K562 (cell line): ENCODE results near the gene PTTG1IP.

Source experiments
- BRF2 ChIP-seq: IDR thresholded peaks from 3 replicates; pipeline ENCODE4 v1.6.1; 2011; ENCODE audit warnings: borderline replicate concordance, mild to moderate bottlenecking; ENCODE audit not compliant: insufficient read length, insufficient read depth
- CTCF ChIP-seq, 3 experiments: IDR thresholded peaks in 2 of 3; conservative IDR thresholded peaks in 1 of 3; 2 replicates each; pipeline ENCODE4 v1.5.1; 2011 to 2012; ENCODE audit warnings: low read length in 3 of 3, mild to moderate bottlenecking in 3 of 3, control low read depth in 2 of 3, improper control_type of control experiment in 1 of 3, inconsistent platforms in 1 of 3, low read depth in 1 of 3, mixed read lengths in 1 of 3, moderate library complexity in 1 of 3; ENCODE audit not compliant: insufficient read depth in 2 of 3
- DNMT1 ChIP-seq: fragments of 450-650 bp; IDR thresholded peaks from 2 replicates; pipeline ENCODE4 v1.6.1; 2016; ENCODE audit warnings: antibody characterized with exemption, mild to moderate bottlenecking
- FOSL1 ChIP-seq: fragments of 200-800 bp; sonication (Bioruptor generic); conservative IDR thresholded peaks from 2 replicates; pipeline ENCODE4 v1.6.1; 2016; ENCODE audit warnings: missing genetic modification characterization, missing compliant biosample characterization
- FOXK2 ChIP-seq, 2 experiments: fragments of 450-650 bp; IDR thresholded peaks in 1 of 2; conservative IDR thresholded peaks in 1 of 2; 2 replicates each; pipeline ENCODE4 v1.6.1; 2016; ENCODE audit warnings: low read depth in 2 of 2, mild to moderate bottlenecking in 1 of 2
- HDAC2 ChIP-seq: fragments of 450-650 bp; IDR thresholded peaks from 2 replicates; pipeline ENCODE4 v1.6.1; 2016; ENCODE audit warnings: mild to moderate bottlenecking
- KLF6 ChIP-seq: fragments of 250-450 bp; sonication (Bioruptor Pico); IDR thresholded peaks from 2 replicates; pipeline ENCODE4 v1.4.0; 2020; ENCODE audit warnings: mild to moderate bottlenecking, moderate library complexity, borderline replicate concordance
- MEF2D ChIP-seq: conservative IDR thresholded peaks from 2 replicates; pipeline ENCODE4 v1.6.1; 2016; ENCODE audit warnings: low read depth, missing genetic modification characterization, missing compliant biosample characterization
- NCOR1 ChIP-seq: fragments of 450-650 bp; IDR thresholded peaks from 2 replicates; pipeline ENCODE4 v1.6.1; 2016; ENCODE audit warnings: mild to moderate bottlenecking, moderate library complexity
- RAD21 ChIP-seq, 2 experiments: fragments of 250-450 bp in 1 of 2; fragments of 450-650 bp in 1 of 2; sonication (Bioruptor Pico) in 1 of 2; formaldehyde crosslinking in 1 of 2; IDR thresholded peaks in 1 of 2; conservative IDR thresholded peaks in 1 of 2; 2 replicates each; pipeline versions ENCODE4 v1.4.0 to v1.8.0; 2020 to 2022; ENCODE audit warnings: mild to moderate bottlenecking in 2 of 2, moderate library complexity in 1 of 2
- SMAD4 ChIP-seq: fragments of 250-450 bp; sonication (Bioruptor Pico); conservative IDR thresholded peaks from 2 replicates; pipeline ENCODE4 v1.8.0; 2021; ENCODE audit warnings: inconsistent platforms, mild to moderate bottlenecking, moderate library complexity
- SRF ChIP-seq, 2 experiments: fragments of 250-450, 450-650 bp in 1 of 2; sonication (Bioruptor Pico) in 1 of 2; sonication (generic) in 1 of 2; formaldehyde crosslinking; IDR thresholded peaks; 2 replicates each; pipeline versions ENCODE4 v1.5.0 to v1.5.1; 2020 to 2022; ENCODE audit warnings: mild to moderate bottlenecking in 1 of 2, missing genetic modification reagents in 1 of 2
- ZBTB1 ChIP-seq: sonication (generic); formaldehyde crosslinking; IDR thresholded peaks from 2 replicates; pipeline ENCODE4 v1.8.1; 2023; ENCODE audit warnings: missing genetic modification reagents, low read depth, mild to moderate bottlenecking, borderline replicate concordance
- ZNF584 ChIP-seq: fragments of 200-800 bp; sonication (Bioruptor generic); IDR thresholded peaks from 2 replicates; pipeline ENCODE4 v1.6.1; 2016; ENCODE audit warnings: low read depth, mild to moderate bottlenecking, missing genetic modification characterization, missing compliant biosample characterization

- TF ChIP-seq NCOR1, result no peak
- TF ChIP-seq SRF (CRISPR knock-in tag; IDR thresholded peaks at IDR 0.05), result no peak
- TF ChIP-seq ZNF584 (CRISPR knock-in tag), result no peak
- no peak for TF ChIP-seq ZBTB1 (CRISPR knock-in tag)
- no peak for TF ChIP-seq MEF2D (tag)
- TF ChIP-seq FOXK2 (conservative IDR thresholded peaks at IDR 0.05 in 1 of 2, IDR thresholded peaks at IDR 0.05 in 1 of 2; ENCODE audit: low read depth in 2 of 2), result no peak
- no peak for TF ChIP-seq DNMT1
- no peak for TF ChIP-seq BRF2
- TF ChIP-seq RAD21 (CRISPR knock-in tag; conservative IDR thresholded peaks at IDR 0.05 in 1 of 2, IDR thresholded peaks at IDR 0.05 in 1 of 2), result no peak
- no peak for TF ChIP-seq CTCF (IDR thresholded peaks at IDR 0.05 in 2 of 3, conservative IDR thresholded peaks at IDR 0.05 in 1 of 3; ENCODE audit: insufficient read depth in 2 of 3, low read depth in 1 of 3, low read length in 3 of 3)
- no peak for TF ChIP-seq FOSL1 (tag)
- TF ChIP-seq HDAC2, result no peak
- TF ChIP-seq SMAD4 (CRISPR knock-in tag), result no peak
- no peak for TF ChIP-seq KLF6 (CRISPR knock-in tag)
These were observed 31.7 kb upstream of the PTTG1IP start for GRCh38 chr21:44905016-44905727.
